GM12878 (cell line): Measurements from ENCODE around the gene C19orf47. TPM values are rescaled to one million over a fixed set of nuclear protein-coding genes. Genes with fewer than 3 reads are reported as not detected.

ENCODE experiments used
- ASH2L ChIP-seq: fragments of 300-600, 200-600 bp; sonication (generic); IDR thresholded peaks from 2 replicates; pipeline ENCODE4 v1.6.1; 2017; ENCODE audit warnings: low read depth, mild to moderate bottlenecking, borderline replicate concordance
- CBX5 ChIP-seq: sonication (generic); IDR thresholded peaks from 2 replicates; pipeline ENCODE4 v1.6.1; 2016; ENCODE audit warnings: low read depth, moderate library complexity, mild to moderate bottlenecking, inconsistent platforms
- CHD4 ChIP-seq: fragments of 200-600 bp; sonication (generic); IDR thresholded peaks from 2 replicates; pipeline ENCODE4 v1.6.1; 2016; ENCODE audit warnings: mild to moderate bottlenecking
- EGR1 ChIP-seq, 2 experiments: IDR thresholded peaks; 1 replicate in 1 of 2; 2 replicates in 1 of 2; pipeline ENCODE4 v1.6.1; 2011 to 2012; ENCODE audit warnings: low read depth in 2 of 2, low read length in 2 of 2, borderline replicate concordance in 1 of 2, mild to moderate bottlenecking in 1 of 2, moderate library complexity in 1 of 2
- FOS ChIP-seq: IDR thresholded peaks from 3 replicates; pipeline ENCODE4 v1.6.1; 2011; ENCODE audit warnings: borderline replicate concordance; ENCODE audit not compliant: insufficient read length; ENCODE audit errors: extremely low read depth
- FOXK2 ChIP-seq: fragments of 450-650 bp; IDR thresholded peaks from 2 replicates; pipeline ENCODE4 v1.6.1; 2017; ENCODE audit warnings: mild to moderate bottlenecking, moderate library complexity
- GATAD2B ChIP-seq: fragments of 450-650 bp; conservative IDR thresholded peaks from 2 replicates; pipeline ENCODE4 v1.6.1; 2017; ENCODE audit warnings: low read depth, mild to moderate bottlenecking, moderate library complexity
- HDAC2 ChIP-seq: fragments of 200-600 bp; sonication (generic); IDR thresholded peaks from 2 replicates; pipeline ENCODE4 v1.6.1; 2017
- IKZF2 ChIP-seq, 2 experiments: fragments of 450-650 bp; IDR thresholded peaks; 2 replicates each; pipeline ENCODE4 v1.6.1; 2017; ENCODE audit warnings: mild to moderate bottlenecking in 2 of 2, moderate library complexity in 2 of 2
- JUND ChIP-seq: IDR thresholded peaks from 2 replicates; pipeline ENCODE4 v1.6.1; 2012; ENCODE audit warnings: low read depth, mild to moderate bottlenecking, low read length, improper control_type of control experiment, moderate library complexity
- KAT2A ChIP-seq: conservative IDR thresholded peaks from 2 replicates; pipeline ENCODE4 v1.6.1; 2011; ENCODE audit warnings: low read depth, low read length; ENCODE audit not compliant: control insufficient read depth
- MEF2B ChIP-seq: fragments of 450-650 bp; IDR thresholded peaks from 2 replicates; pipeline ENCODE4 v1.6.1; 2018; ENCODE audit warnings: mild to moderate bottlenecking, moderate library complexity; ENCODE audit not compliant: partially characterized antibody, poor library complexity, severe bottlenecking
- MLLT1 ChIP-seq: fragments of 450-650 bp; IDR thresholded peaks from 2 replicates; pipeline ENCODE4 v1.6.1; 2016; ENCODE audit warnings: mild to moderate bottlenecking
- MTA3 ChIP-seq: IDR thresholded peaks from 2 replicates; pipeline ENCODE4 v1.6.1; 2012; ENCODE audit warnings: low read length, inconsistent platforms, borderline replicate concordance
- MYC ChIP-seq: IDR thresholded peaks from 2 replicates; pipeline ENCODE4 v1.6.1; 2011; ENCODE audit warnings: mild to moderate bottlenecking, low read length, moderate library complexity, inconsistent platforms; ENCODE audit not compliant: insufficient read depth, insufficient replicate concordance, insufficient read length, severe bottlenecking
- NFYA ChIP-seq: IDR thresholded peaks from 2 replicates; pipeline ENCODE4 v1.6.1; 2011; ENCODE audit warnings: low read depth, mild to moderate bottlenecking, low read length, improper control_type of control experiment, borderline replicate concordance
- NR2C1 ChIP-seq: fragments of 450-650 bp; IDR thresholded peaks from 2 replicates; pipeline ENCODE4 v1.6.1; 2017; ENCODE audit warnings: antibody characterized with exemption, mild to moderate bottlenecking, moderate library complexity
- NR2F1 ChIP-seq: fragments of 450-650 bp; conservative IDR thresholded peaks from 2 replicates; pipeline ENCODE4 v1.6.1; 2017; ENCODE audit warnings: mild to moderate bottlenecking
- SMAD1 ChIP-seq: fragments of 450-650 bp; IDR thresholded peaks from 2 replicates; pipeline ENCODE4 v1.6.1; 2018; ENCODE audit warnings: mild to moderate bottlenecking, low read depth; ENCODE audit not compliant: partially characterized antibody
- SREBF2 ChIP-seq: IDR thresholded peaks from 2 replicates; pipeline ENCODE4 v1.6.1; 2012; ENCODE audit warnings: mild to moderate bottlenecking, low read length
- SRF ChIP-seq, 2 experiments: IDR thresholded peaks; 2 replicates each; pipeline ENCODE4 v1.6.1; 2011; ENCODE audit warnings: low read depth in 2 of 2, low read length in 2 of 2, mild to moderate bottlenecking in 1 of 2, moderate library complexity in 1 of 2
- TARDBP ChIP-seq: IDR thresholded peaks from 2 replicates; pipeline ENCODE4 v1.6.1; 2016; ENCODE audit warnings: borderline replicate concordance
- ZNF217 ChIP-seq: fragments of 450-650 bp; IDR thresholded peaks from 2 replicates; pipeline ENCODE4 v1.6.1; 2017; ENCODE audit warnings: antibody characterized with exemption, mild to moderate bottlenecking
- ZNF384 ChIP-seq: IDR thresholded peaks from 2 replicates; pipeline ENCODE4 v1.6.1; 2012; ENCODE audit warnings: low read depth, mild to moderate bottlenecking, low read length, improper control_type of control experiment, borderline replicate concordance
- ZNF622 ChIP-seq: fragments of 450-650 bp; IDR thresholded peaks from 2 replicates; pipeline ENCODE4 v1.6.1; 2017; ENCODE audit warnings: mild to moderate bottlenecking, inconsistent platforms
- polyA plus RNA-seq, 11 experiments: library from polyadenylated mRNA; depleted of rRNA in 4 of 11; unstranded in 6 of 11; stranded (reverse) in 5 of 11; fragments of >200 nt; fragmentation: Nextera tagmentation in 4 of 11; fragmentation: Illumina TruSeq in 1 of 11; extraction: Ambion mirVana in 4 of 11; extraction: Trizol in 1 of 11; gene quantifications; 1 replicate in 1 of 11; 2 replicates in 10 of 11; pipeline versions ENCODE4 v1.2.1 to v1.2.3, GENCODE V29; 2011 to 2016; ENCODE audit warnings: inconsistent platforms in 2 of 11, missing spikeins in 2 of 11, low read depth in 1 of 11
- total RNA-seq, 4 experiments: library from RNA; depleted of rRNA in 3 of 4; stranded (reverse); fragments of >200 nt in 3 of 4; fragmentation: Illumina TruSeq in 1 of 4; extraction: Trizol in 1 of 4; gene quantifications; 2 replicates each; pipeline versions ENCODE4 v1.2.1 to v1.2.3, GENCODE V29; 2013 to 2021
- TF ChIP-seq, protein P1 (sequence below): fragments of 450-650 bp; IDR thresholded peaks from 2 replicates; pipeline ENCODE4 v1.6.1; 2017; ENCODE audit warnings: mild to moderate bottlenecking

Gene C19orf47
- total and polyA plus RNA-seq, 10 of the 15 experiments (the other 5 are each of a cell fraction or from before 2014, with no cell fraction given), result 0.11 to 29.1 (median 20.2) TPM

- TF ChIP-seq FOS, result no peak
- TF ChIP-seq GATAD2B, result no peak
- no peak for TF ChIP-seq CHD4
- no peak for TF ChIP-seq NR2C1
- no peak for TF ChIP-seq SREBF2
- no peak for TF ChIP-seq JUND
- no peak for TF ChIP-seq HDAC2
- no peak for TF ChIP-seq SRF (IDR thresholded peaks at IDR 0.05; ENCODE audit: low read depth in 2 of 2, low read length in 2 of 2)
- no peak for TF ChIP-seq CBX5
- peak; percentile 51 for TF ChIP-seq FOXK2
- peak; percentile 55 for TF ChIP-seq MEF2B
- TF ChIP-seq NR2F1, result no peak
- 0 out of 3 replicates have a peak, but pooled peaks of 1 of the 2 experiments have one; percentile 43 for TF ChIP-seq EGR1 (IDR thresholded peaks at IDR 0.05; ENCODE audit: borderline replicate concordance in 1 of 2, low read depth in 2 of 2, low read length in 2 of 2)
- no peak for TF ChIP-seq ZNF622
- no peak for TF ChIP-seq MYC
- TF ChIP-seq SMAD1, result peak; percentile 55
- no peak for TF ChIP-seq ASH2L
- peak in 1 of 2 experiments; percentile 34; a peak in 1 of 4 replicates for TF ChIP-seq IKZF2 (IDR thresholded peaks at IDR 0.05)
- TF ChIP-seq MLLT1, result peak; percentile 97
- TF ChIP-seq ZNF217, result peak; percentile 63
- TF ChIP-seq MTA3, result no peak
- no peak for TF ChIP-seq ZNF384
- TF ChIP-seq NFYA, result no peak
- no peak for TF ChIP-seq KAT2A
- TF ChIP-seq, protein P1, sequence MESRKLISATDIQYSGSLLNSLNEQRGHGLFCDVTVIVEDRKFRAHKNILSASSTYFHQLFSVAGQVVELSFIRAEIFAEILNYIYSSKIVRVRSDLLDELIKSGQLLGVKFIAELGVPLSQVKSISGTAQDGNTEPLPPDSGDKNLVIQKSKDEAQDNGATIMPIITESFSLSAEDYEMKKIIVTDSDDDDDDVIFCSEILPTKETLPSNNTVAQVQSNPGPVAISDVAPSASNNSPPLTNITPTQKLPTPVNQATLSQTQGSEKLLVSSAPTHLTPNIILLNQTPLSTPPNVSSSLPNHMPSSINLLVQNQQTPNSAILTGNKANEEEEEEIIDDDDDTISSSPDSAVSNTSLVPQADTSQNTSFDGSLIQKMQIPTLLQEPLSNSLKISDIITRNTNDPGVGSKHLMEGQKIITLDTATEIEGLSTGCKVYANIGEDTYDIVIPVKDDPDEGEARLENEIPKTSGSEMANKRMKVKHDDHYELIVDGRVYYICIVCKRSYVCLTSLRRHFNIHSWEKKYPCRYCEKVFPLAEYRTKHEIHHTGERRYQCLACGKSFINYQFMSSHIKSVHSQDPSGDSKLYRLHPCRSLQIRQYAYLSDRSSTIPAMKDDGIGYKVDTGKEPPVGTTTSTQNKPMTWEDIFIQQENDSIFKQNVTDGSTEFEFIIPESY, result no peak
- no peak for TF ChIP-seq TARDBP
Measured at GRCh38 chr19:40285353-40286234, 62.6 kb downstream of the C19orf47 start (continued).
